ENCODE measurements around the gene IMMP2L.
"Not testable (repeated sequence)": the region's sequence is repeated elsewhere in the genome, so short reads cannot be mapped to it uniquely, and the experiment has no call there.

- TF ChIP-seq, protein P1, sequence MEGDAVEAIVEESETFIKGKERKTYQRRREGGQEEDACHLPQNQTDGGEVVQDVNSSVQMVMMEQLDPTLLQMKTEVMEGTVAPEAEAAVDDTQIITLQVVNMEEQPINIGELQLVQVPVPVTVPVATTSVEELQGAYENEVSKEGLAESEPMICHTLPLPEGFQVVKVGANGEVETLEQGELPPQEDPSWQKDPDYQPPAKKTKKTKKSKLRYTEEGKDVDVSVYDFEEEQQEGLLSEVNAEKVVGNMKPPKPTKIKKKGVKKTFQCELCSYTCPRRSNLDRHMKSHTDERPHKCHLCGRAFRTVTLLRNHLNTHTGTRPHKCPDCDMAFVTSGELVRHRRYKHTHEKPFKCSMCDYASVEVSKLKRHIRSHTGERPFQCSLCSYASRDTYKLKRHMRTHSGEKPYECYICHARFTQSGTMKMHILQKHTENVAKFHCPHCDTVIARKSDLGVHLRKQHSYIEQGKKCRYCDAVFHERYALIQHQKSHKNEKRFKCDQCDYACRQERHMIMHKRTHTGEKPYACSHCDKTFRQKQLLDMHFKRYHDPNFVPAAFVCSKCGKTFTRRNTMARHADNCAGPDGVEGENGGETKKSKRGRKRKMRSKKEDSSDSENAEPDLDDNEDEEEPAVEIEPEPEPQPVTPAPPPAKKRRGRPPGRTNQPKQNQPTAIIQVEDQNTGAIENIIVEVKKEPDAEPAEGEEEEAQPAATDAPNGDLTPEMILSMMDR (IDR thresholded peaks at IDR 0.05 in 4 of 5, conservative IDR thresholded peaks at IDR 0.05 in 1 of 5), result not testable (repeated sequence)
- TF ChIP-seq POLR2A (IDR thresholded peaks at IDR 0.05), result not testable (repeated sequence)
These were observed 96.5 kb downstream of the IMMP2L start for GRCh38 chr7:111465774-111466173.

All from gastrocnemius medialis (tissue), 4 donors.